HG03025 (cell line): ENCODE results near the gene SVOPL.
"Not testable (repeated sequence)": the region's sequence is repeated elsewhere in the genome, so short reads cannot be mapped to it uniquely, and the experiment has no call there.

ENCODE experiments used
- ATAC-seq: cut with Tn5 transposase; IDR thresholded peaks from one replicate; pipeline ENCODE4 v1.9.1; 2021; ENCODE audit warnings: mild to moderate bottlenecking, moderate library complexity; ENCODE audit not compliant: unreplicated experiment, low FRiP score

SVOPL gene, protein sequence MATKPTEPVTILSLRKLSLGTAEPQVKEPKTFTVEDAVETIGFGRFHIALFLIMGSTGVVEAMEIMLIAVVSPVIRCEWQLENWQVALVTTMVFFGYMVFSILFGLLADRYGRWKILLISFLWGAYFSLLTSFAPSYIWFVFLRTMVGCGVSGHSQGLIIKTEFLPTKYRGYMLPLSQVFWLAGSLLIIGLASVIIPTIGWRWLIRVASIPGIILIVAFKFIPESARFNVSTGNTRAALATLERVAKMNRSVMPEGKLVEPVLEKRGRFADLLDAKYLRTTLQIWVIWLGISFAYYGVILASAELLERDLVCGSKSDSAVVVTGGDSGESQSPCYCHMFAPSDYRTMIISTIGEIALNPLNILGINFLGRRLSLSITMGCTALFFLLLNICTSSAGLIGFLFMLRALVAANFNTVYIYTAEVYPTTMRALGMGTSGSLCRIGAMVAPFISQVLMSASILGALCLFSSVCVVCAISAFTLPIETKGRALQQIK

DNA sequence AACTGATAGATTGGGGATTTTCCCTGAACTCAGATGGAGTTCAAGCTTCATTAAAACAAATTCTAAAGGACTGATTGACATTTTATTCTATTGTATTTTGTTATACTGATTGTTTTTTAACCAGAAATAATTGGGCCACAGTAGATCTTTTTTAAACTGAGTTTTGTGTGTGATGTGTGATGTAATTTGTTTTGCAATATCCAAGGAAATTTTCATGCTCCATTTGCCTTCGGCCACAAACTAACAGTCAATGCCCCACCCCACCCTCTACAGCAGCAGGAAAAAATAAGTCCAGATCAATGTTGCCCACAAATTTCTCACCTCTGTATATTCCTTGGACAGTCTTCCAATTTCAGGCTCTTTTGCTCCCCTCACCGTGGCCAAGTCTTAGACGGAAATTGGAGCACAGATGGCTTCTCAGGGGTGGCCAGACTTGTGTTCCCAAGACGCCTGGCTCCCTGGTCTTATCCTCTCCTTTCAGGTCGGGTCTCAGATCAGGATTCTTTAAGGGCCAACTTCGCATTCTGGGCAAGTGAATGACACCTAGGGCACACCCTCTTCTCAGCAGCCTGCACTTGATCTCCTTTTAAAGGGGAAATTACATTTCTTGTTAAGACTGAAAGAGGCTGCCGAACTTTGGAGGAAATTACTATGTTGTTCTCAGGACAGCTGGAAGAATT lies at the start of gene SVOPL:
SVOPL (minus strand) TSS at position 506 of the 680 bp plus-strand sequence. CDS start 22,317 bp downstream, outside the sequence.
- ATAC-seq: no peak

DNA sequence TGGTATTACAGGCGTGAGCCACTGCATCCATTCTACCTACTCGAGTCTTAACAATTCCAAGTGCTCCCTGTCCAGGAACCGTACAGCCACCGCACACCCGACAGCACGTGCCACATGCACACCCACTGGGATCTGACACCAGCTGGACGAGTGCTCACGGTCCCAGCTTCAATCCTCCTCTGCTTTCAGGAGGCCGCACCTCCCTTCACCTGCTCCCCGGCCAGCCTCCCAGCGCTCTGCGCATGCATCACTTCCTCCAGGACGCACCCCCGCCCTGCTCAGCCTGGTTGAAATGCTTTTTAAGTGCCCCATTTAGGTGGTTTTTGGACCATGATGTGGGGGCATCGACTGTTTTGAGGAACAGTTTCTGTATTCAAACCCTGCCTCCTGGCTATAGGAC lies 49.3 kb upstream of the SVOPL start:
- no peak for ATAC-seq

DNA sequence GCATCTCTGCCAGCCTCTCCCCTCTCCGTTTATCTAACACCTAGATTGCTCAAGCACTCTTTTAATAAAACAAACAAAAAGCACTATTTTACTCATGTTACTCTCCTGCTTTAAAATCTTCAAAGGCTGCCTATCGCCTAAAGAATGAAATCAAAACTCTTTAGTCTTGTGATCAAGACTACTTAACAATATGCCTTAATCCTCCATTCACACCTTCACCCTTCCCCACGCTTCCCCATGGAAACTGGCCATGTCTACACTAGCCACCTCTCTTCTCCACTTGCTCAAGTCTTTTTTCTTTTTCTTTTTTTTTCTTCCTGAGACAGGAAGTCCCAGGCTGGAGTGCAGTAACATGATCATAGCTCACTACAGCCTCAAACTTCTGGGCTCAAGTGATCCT lies 48.8 kb upstream of the SVOPL start:
- no peak for ATAC-seq

DNA sequence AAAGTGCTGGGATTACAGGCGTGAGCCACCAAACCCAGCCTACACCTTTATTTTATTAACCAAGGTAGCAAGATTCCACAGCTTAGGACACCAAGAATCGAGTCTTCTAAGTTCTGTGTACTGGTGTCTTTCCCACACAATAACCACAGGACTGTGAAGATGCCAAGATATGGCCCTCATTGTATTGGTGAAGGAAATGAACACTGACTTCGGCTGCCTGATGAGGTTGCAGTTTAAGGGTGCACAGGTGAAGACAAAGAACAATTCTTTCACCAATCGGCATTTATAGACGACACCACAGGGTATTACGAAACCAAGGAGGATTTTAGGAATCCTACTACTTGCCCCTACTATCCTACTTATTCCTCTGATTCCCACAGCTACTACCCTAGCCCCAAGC lies 47.5 kb upstream of the SVOPL start:
- ATAC-seq: no peak

DNA sequence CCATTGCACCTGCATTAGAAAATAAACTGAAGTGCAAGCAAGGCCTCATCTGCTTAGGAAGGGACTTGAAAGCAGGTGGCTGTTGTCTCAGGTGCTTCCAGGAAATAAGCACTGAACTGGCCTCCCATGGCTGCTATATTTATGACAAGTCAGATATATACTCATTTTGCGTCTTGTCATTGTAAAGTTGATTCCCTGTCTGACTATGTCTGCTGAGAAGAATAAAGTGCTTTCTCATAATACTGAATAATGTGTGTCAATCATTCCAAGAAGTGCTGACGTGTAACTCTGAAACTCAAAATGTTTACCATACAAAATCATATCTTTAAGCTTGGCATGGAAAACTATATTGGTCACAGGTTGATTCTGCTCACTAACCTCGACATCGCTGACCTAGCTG lies 44.9 kb upstream of the SVOPL start:
- no peak for ATAC-seq

DNA sequence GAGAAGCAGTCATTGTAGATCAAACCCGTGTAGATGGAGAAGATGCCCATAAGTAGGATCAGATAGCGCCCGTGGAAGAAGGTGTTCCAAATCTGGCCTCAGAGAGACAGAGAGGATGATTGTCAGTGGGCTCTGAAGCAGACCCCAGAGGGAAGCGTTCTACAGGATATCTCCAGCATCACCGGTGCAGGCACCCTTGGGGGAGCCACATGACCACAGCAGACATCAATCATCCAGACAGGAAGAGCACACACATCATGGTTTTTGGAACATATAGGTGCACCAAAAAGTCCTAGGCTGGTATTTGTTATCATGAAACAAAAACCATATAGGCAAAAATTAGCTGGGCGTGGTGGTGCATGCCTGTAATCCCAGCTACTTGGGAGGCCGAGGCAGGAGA lies 44.0 kb upstream of the SVOPL start:
- ATAC-seq: no peak

DNA sequence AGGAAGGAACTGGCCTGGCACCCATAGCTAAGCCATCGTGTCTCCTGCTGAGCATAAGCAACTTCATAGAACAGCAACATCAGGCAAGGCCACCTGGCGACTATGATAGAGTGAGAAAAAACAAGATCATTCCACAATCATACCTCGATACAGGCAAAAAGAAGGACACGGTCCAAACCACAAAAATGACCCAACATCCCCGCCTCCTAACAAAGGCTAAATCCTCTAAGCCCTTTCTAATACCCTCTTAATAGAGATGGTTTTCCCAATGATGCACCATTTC lies 40.2 kb upstream of the SVOPL start:
- no peak for ATAC-seq

- ATAC-seq: no peak
These were observed 38.7 kb upstream of the SVOPL start for GRCh38 chr7:138739859-138740258.

GRCh38 chr7:138738551-138739335 lies 37.6 kb upstream of the SVOPL start:
- peak; percentile 82 for ATAC-seq

DNA sequence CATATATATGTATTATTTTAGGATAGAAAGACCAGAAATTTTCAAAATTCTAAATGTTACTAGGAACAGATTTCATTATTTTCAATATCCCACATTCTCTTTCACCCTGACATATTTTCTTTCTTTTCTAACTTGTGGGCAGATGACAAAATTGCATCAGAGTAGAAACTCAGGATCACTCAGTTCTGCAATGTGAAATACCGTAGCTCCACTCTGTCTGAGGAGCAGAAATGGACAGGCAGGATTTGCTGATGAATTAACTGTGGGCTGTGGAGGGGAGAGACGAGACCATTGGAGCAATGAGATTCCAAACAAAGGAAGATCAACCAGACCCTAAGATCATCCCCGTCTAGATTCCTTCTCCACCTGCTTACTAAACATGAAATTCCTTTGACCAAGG lies 37.0 kb upstream of the SVOPL start:
- no peak for ATAC-seq

DNA sequence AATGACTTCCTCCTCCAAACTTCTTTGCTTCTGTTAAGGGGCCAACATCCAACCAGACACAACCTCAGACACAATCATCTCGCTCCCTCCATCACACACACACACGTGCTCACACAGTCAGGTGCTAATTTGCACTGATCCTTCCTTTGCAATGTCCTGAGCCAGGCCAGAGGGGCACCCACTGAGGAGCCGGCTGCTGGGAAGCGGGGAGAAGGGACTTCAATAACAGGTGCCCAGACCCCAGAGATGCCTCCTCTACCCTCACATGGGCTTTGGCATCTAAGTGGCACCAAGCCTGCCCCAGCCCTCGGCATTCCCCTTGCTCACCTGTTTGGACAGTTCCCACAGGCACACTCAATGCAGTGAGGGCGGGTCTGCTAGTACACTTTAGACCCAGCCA lies 34.2 kb upstream of the SVOPL start:
- no peak for ATAC-seq

- ATAC-seq: not testable (repeated sequence)
These were observed 30.6 kb upstream of the SVOPL start for GRCh38 chr7:138731733-138732132.

DNA sequence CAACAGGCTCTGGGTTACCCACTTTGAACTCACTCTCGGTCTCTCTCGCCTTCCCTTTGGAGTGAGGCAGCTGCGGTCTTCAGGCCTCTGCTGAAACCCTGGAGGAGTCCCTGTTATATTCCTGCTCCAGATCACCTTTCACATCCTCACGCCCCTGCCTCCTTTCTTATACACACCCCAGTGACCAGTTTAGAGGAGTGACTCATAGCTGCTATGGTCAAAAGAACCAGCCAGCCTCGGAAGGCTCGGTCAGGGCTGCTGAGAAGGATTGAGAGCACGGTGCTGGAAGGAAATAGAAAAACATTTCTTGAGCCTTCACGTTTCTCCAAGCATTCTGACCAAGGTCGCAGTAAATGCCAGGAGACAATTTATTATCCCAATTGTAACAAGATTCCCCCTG lies 28.3 kb upstream of the SVOPL start:
- ATAC-seq: no peak

GRCh38 chr7:138727336-138728099 lies 26.4 kb upstream of the SVOPL start:
- no peak for ATAC-seq

DNA sequence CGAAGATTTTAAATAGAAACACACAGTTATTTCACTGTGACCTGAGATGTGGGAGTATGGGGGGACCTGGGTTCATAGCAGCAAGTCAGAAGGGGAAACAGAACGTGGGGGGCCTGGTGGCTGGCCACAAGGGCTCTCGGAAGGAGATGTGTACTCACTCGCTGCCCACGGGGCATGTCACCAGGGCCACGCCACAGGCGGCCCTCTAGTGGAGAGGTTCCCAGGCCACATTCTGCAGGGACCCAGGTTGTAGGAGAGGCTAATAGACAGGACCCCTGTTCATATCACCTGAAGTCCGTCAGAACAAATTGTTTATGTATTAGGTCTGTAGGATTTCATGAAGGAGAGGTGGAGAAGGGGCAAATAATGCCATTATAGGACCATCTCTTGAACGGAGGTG lies 25.1 kb upstream of the SVOPL start:
- no peak for ATAC-seq

GRCh38 chr7:138720286-138720685 lies 19.1 kb upstream of the SVOPL start:
- ATAC-seq: no peak

DNA sequence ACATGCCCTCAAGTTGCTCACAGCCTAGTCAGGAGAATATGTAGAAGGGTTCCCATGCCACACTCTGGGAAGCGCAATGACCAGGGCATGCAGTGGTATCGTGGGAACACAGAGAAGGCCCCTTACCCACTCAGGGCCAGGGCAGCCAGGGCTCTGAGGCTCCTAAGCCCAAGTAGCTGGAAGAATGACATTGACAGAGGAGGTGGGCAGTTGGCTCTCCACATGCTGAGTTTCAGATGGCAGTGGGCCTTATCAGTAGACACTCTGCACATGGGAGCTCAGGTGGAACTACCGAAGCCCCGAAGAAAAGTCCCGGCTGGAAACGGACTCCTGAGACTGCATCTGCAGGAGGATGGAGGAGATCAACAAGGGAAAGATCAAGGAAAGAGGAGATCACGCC lies 15.7 kb upstream of the SVOPL start:
- ATAC-seq: no peak

DNA sequence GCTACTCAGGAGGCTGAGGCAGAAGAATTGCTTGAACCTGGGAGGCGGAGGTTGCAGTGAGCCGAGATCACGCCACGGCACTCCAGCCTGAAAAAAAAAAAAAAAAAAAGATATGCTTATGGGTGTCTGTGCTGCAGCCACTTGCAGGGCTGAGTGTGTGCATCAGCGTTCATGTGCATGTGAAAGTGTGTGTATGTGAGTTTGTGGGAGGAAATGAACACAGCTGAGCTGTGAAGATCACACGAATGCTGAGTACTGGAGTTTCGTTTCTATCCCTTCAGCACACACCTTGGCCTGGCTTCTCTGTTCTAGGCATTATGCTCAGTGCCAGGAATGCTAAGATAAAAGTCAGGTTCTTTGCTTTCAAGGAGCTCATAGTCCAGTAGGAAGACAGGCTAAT lies 12.0 kb upstream of the SVOPL start:
- ATAC-seq: no peak

GRCh38 chr7:138712652-138713051 lies 11.5 kb upstream of the SVOPL start:
- no peak for ATAC-seq

DNA sequence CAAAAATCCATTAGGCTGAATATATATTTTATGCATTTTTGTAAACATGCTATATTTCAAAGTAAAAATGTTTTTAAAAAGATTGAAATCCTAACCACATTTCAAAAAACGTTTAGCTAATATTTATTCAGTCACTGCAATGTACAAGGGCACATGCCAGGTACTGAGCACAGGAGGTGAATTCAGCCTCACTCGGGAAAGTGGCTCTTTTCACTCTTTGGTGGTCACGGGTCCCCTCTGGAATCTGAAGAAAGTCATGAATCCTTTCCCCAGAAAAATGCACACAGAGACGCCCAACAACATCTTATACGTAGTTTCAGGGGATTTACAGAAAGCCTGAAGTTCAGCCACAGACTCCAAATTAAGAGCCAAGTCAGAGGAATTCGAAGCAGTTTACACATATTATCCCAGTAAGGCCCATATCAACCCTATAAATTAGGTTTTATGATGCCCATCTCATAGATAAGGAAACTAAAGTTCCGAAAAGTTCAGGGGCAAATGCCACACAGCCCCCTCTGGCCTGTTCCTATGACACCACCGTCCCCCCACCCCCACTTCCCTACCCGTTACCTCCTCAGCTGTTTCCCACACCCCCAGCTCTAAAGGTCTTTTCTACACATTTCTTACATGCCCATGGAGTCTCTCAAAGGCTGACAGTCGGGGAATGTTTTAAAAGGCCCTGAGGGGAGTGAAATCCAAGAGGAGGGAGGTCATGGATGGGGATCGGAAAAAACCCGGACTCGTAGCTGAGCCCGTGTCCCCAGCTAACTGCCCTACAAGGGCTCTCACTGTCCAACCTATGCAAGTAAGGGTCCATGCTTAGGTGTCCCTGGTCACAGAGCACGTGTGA lies 9.6 kb upstream of the SVOPL start:
- ATAC-seq: no peak
